Caki2 (cell line): Measurements from ENCODE around the gene GNA12. TPM values are rescaled to one million over a fixed set of nuclear protein-coding genes. Genes with fewer than 3 reads are reported as not detected.
"Not testable (repeated sequence)": the region's sequence is repeated elsewhere in the genome, so short reads cannot be mapped to it uniquely, and the experiment has no call there.

ENCODE experiments used
- DNase-seq: peaks from one replicate; pipeline ENCODE4 v3.0.0-alpha.2; 2015; ENCODE audit warnings: low read depth
- in situ Hi-C: cut with HindIII; loops from 2 replicates; pipeline ENCODE4 v1.10.0; 2016; ENCODE audit warnings: low sequenced_read_pairs, low pct_unique_long_range_greater_than_20kb, mixed read lengths
- total RNA-seq: library from RNA; depleted of rRNA; stranded (reverse); fragments of >200 nt; shearing (Covaris generic); gene quantifications from 2 replicates; pipeline ENCODE4 v1.2.3, GENCODE V29; 2014; ENCODE audit warnings: low replicate concordance

Gene GNA12
- total RNA-seq, 1 experiment from 2014 or later, result 62.7 TPM

DNA sequence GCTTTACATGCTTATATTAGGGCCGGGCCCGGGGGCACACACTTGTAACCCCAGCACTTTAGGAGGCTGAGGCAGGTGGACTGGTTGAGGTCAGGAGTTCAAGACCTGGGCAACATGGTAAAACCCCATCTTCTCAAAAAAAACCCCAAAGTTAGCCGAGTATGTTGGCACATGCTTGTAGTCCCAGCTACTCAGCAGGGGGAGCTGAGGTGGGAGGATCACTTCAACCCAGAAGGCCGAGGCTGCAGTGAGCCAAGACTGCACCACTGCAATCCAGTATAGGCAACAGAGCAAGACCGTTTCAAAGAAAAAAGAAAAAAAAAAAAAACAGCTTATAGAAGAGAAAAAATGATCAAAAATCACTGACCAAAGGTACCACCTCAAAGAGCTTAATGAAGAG lies 93.0 kb downstream of the GNA12 start:
- in situ Hi-C loops, result no loop called here
- no peak for DNase-seq

DNA sequence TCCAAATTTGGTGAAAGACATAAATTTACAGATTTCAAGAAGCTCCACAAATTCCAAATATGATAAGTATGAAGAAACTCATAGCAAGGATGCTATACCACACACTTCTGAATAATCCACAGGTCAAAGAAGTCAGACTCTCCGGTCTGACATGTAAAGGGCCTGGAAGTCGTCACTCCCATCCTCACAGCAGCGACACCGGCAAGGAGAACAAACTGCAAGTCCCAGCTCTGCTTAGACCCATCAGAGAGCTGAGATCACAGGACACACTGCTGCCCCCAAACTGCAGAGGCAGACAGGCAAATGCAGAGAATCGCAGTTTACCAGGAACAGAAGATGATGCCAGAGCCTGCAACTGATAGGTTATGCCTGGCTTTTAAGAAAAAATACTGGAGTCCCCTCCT lies 94.1 kb downstream of the GNA12 start:
- in situ Hi-C loops, result no loop called here
- no peak for DNase-seq

DNA sequence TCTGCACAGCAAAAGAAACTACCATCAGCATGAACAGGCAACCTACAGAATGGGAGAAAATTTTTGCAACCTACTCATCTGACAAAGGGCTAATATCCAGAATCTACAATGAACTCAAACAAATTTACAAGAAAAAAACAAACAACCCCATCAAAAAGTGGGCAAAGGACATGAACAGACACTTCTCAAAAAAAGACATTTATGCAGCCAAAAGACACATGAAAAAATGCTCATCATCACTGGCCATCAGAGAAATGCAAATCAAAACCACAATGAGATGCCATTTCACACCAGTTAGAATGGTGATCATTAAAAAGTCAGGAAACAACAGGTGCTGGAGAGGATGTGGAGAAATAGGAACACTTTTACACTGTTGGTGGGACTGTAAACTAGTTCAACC lies 95.4 kb downstream of the GNA12 start:
- in situ Hi-C loops, DNase-seq: not testable (repeated sequence)

- in situ Hi-C loops, DNase-seq: not testable (repeated sequence)
These were observed 100.5 kb downstream of the GNA12 start for GRCh38 chr7:2743523-2744185.

DNA sequence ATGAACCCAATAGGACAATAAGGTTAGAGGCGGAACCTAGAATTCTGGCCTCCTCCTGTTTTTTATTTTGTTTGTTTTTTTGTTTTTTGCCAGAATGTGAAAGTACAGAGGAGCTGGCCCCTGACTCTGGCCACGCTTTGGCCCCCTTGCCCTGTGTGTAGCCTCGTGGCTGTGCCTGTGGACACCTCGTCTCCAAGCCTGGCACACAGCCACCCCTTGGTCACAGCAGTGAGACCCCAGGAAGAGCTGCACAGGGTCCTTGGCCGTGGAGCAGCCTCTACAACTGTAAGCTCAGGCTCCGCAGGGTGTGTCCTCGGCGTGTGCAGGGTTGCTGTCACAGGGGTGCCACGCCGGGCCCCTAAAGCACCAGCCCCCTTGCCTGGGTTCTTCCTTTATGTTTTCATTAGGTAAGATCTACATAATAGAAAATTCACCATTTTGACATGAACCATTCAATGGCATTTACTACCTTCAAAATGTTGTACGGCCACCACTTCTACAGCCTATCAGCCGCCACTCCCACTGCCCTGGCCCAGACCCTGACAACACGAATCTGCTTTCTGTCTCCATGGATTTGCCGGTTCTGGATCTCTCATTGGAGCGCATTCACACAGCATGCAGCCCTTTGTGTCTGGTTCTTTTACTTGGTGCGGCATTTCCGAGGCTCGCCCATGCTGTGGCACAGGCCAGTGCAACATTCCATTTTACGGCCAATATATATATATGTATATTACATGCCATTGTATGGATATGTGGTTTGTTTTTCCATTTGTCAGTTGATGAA lies 105.2 kb downstream of the GNA12 start:
- DNase-seq, result no peak
- in situ Hi-C loops, result no loop called here

- in situ Hi-C loops, result no loop called here
- DNase-seq, result no peak
These were observed 106.2 kb downstream of the GNA12 start for GRCh38 chr7:2737771-2738540.

DNA sequence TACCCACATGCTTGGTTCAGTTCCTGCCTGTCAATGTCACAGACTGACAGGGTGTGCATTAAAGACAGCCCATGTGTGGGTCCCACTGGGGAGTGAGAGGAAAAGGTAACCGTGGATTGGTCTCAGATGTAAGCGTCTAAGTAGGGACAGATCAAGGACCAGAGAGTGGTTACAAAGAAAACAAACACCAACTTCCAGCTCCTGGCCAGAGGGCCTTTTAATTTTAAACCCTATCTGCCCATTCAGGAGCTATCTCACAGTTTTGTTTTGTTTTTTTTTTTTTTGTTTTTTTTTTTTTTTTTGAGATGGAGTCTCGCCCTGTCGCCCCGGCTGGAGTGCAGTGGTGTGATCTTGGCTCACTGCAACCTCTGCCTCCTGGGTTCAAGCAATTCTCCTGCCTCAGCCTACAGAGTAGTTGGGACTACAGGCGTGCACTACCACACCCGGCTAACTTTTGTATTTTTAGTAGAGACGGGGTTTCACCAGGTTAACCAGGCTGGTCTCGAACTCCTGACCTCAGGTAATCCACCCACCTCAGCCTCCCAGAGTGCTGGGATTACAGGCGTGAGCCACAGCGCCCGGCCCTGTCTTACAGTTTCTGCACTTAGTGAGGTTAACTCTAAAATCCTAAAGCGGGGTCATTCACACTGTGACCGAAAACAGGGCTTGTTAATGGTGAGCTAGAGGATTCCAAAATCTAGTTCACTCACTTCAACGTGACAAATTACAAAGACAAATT lies 106.9 kb downstream of the GNA12 start:
- in situ Hi-C loops, DNase-seq: not testable (repeated sequence)

- no peak for DNase-seq
- in situ Hi-C loops, result no loop called here
These were observed 107.6 kb downstream of the GNA12 start for GRCh38 chr7:2736411-2736914.

DNA sequence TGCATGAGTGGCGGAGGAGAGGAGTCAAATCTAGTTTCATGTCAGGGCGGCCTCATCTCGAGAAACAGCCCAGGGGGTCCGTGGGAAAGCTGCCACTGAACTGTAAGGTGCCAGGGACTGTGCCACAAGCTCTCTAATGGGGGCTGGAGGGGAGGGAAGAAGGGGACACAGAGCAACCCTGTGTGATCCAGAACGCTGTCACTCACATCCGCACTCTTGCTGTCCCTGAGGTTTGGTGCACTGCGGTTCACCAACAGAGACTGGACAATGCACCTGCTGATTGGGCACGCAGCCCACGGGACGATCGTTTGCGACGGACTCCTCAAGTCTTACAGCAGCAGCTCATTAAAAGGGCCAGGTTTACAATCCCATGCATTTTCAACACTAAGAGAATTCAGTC lies 108.4 kb downstream of the GNA12 start:
- no peak for DNase-seq
- in situ Hi-C loops, result no loop called here

GRCh38 chr7:2734751-2735571 lies 109.1 kb downstream of the GNA12 start:
- in situ Hi-C loops, result no loop called here
- DNase-seq, result no peak

DNA sequence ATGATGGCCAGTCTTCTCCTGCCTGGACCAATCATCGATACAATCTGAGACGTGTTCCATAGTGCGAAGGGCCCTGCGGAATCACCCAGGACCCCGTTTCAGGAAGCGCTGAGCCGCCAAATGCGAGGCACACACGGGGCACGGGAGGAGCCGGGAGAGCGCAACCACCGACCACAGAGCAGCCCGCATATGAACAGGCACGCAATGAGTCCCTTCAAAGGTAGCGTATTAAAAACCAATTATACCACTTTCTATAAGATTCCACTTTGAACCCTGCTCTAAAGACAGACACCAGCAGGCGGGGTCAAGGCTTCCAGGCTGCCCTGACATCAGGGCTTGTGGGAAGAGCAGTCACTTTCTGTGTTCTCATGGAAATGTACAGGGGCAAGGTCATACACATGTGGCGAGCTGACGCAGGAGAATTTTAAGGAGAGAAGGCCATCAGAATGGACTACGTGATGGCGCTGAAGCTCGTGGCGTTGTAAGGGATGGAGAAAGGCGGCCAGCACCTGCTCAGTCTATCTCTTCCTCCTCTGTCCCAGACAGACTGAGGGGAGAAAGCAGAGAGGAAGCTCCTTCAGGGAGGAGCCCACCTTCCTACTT lies 109.9 kb downstream of the GNA12 start:
- in situ Hi-C loops, result no loop called here
- DNase-seq, result no peak

- DNase-seq, result no peak
- in situ Hi-C loops, result no loop called here
These were observed 111.0 kb downstream of the GNA12 start for GRCh38 chr7:2732959-2733584.

GRCh38 chr7:2732388-2732787 lies 111.7 kb downstream of the GNA12 start:
- no peak for DNase-seq
- in situ Hi-C loops, result no loop called here

- DNase-seq, result no peak
- in situ Hi-C loops, result no loop called here
These were observed 113.0 kb downstream of the GNA12 start for GRCh38 chr7:2730846-2731770.

DNA sequence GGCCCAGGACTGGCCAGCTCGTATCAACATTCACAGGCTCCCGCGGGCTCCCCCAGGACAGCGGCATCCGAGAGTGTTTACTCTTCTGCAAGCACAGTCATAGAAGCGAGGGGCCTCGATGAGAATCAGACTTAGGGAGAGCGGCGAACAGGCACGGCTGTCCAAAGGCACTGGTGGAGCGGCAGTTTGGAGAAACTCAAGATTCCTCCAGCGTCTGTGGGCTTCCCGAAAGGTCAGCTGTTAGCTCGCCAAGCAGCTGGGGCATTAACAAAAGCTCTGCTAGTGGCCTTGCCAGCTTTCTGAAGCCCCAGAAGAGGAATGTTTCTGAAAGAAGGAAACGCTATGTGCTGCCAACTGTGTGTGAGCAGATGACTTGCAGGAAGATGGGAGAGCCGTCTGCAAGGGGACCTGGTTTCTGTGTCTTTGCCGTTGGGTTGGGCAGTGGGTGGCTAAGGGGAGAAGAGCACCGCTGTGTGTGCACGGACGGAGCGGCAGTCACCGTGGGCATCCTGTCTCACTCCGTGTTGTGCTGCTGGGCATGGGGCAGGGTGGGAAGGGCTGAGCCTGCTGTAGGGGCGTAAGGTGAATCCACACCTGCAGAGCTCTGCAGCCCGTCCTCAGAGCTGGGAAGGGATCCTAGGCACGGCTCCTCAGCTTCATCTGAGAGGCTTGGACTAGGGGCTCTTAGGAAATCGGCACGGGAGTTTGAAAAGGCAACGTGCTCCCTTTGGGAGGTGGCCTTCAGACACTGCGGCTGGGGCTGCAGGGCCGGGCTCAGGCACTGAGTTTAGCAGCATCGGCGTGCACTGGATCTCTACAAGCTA lies 114.0 kb downstream of the GNA12 start:
- in situ Hi-C loops, result no loop called here

More for the DNA sequence above, 114.0 kb downstream of the GNA12 start:
- no peak for DNase-seq
